Right ventricle myocardium superior (tissue), 1 donor: ENCODE results near the gene ARSG. TPM values are rescaled to one million over a fixed set of nuclear protein-coding genes. Genes with fewer than 3 reads are reported as not detected.
A peak's percentile ranks its signal among the peaks of the same experiment; 100 is the strongest.
"Not testable (repeated sequence)": the region's sequence is repeated elsewhere in the genome, so short reads cannot be mapped to it uniquely, and the experiment has no call there.

ENCODE experiments used
- ATAC-seq: fragments of 200-7000 bp; cut with Tn5 transposase; one replicate; pipeline ENCODE4 v1.9.1; 2020; ENCODE audit warnings: mild to moderate bottlenecking; ENCODE audit not compliant: poor library complexity
- DNase-seq: peaks from one replicate; pipeline ENCODE4 v3.0.0-alpha.2; 2020
- intact Hi-C: fragments of 100-400 bp; cut with DNase I; formaldehyde crosslinking; loops from one replicate; pipeline ENCODE4 v1.11.2; 2022
- total RNA-seq: library from RNA; stranded (reverse); fragmentation: NEBNext Ultra II Directional; extraction: Animal tissue kit (Norgen Biotek cat#: 25700); gene quantifications from one replicate; pipeline ENCODE4 v1.2.1, GENCODE V29; 2021
- donor health status: DM: no; HTN: yes; CAD: no; lungs with severe emphysema.

ARSG gene
- total RNA-seq, 1 donor from 2014 or later: 3.1 TPM

DNA sequence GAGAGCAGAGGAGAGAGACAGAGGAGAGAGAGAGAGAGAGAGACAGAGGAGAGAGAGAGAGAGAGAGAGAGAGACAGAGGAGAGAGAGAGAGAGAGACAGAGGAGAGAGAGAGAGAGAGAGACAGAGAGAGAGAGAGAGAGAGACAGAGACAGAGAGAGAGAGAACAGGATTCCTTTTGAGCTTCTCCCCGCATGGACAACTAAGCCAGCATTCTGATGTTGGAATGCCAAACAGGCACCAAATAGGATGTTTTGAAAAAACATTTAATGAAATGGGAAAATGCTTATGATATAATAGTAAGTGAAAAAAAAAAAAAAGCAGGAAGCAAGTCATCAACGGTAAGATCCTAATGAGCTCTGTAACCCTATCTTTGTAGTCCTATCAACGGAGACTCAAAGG lies 60.7 kb downstream of the ARSG start:
- ATAC-seq (no peak), DNase-seq (no peak)
- intact Hi-C loops: no loop called here

DNA sequence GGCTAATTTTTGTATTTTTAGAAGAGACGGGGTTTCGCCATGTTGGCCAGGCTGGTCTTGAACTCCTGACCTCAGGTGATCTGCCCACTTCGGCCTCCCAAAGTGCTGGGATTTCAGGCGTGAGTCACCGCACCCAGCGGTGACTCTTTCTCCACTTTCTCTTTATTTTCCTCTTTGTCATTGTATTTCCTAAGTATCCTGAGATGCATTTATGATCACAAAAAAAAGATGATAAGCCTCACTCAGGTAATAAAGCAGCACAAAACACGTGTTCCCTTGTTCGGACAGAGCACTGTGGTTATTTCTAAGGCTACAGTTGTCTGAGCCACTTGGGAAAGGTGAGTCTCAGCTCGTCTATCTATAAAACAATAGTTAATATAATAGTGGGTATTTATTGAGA lies 61.4 kb downstream of the ARSG start:
- DNase-seq, intact Hi-C loops, ATAC-seq: not testable (repeated sequence)

DNA sequence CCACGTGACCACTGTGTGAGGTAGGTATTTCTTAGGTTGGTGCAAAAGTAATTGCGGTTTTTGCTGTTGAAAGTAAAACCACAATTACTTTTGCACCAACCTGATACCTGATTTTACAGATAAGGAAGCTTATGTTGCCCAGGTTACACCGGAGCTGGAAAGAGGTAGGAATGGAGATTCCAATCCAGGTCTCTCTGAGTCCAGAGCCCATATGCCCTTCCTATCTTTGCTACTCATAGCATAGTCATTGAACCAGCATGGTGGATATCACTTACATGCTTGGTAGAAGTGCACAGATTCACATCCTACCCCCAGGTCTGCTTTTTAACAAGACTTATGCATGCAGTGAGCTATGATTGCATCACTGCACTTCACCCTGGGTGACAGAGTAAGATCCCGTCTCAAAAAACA lies 61.8 kb downstream of the ARSG start:
- intact Hi-C loops: no loop called here
- no peak for DNase-seq
- no peak for ATAC-seq

DNA sequence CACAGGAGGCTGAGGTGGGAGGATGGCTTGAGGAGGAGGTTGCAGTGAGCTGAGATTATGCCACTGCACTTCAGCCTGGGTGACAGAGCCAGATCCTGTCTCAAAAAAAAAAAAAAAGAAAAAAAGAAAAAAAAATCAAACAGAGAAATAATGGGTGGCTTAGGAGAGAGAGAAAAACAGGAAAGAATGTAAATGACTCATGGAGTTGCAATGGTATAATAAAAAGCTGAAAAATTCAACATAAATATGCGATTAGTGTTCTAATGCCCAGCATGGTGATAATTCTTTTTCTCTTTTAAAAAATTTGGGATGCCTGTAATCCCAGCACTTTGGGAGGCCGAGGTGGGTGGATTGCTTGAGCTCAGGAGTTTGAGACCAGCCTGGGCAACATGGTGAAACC lies 63.0 kb downstream of the ARSG start:
- intact Hi-C loops, ATAC-seq, DNase-seq: not testable (repeated sequence)

DNA sequence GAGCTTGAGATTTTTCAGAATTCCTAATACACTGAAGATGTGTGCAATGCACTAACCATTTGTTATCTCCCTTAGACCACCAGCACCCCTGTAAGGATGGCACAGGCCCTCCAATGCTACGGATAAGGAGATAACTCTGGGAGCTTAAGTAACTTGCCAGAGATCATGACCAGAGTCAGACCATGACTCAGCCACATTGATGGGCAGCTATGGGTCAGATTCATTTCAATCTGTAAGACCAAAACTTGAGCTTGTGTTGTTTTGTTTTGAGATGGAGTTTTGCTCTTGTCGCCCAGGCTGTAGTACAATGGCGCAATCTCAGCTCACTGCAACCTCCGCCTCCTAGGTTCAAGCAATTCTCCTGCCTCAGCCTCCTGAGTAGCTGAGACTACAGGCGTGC lies 63.8 kb downstream of the ARSG start:
- ATAC-seq, intact Hi-C loops, DNase-seq: not testable (repeated sequence)

DNA sequence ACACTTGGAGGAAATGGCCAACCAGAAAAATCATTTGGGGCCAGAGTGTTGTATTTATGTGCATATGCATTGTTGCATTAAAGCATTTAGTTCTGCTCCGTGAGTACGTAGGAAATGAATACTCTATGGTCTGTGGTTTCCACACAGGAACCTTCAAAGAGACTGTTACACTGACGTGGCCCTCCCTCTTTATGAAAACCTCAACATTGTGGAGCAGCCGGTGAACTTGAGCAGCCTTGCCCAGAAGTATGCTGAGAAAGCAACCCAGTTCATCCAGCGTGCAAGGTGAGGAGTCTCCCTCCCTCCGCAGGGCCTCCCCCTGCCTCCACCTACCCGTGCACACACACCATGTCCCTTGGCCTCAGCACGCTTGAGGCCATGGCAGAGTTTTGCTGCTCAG lies 65.2 kb downstream of the ARSG start:
- intact Hi-C loops: no loop called here
- DNase-seq (no peak), ATAC-seq (peak; percentile 36)

DNA sequence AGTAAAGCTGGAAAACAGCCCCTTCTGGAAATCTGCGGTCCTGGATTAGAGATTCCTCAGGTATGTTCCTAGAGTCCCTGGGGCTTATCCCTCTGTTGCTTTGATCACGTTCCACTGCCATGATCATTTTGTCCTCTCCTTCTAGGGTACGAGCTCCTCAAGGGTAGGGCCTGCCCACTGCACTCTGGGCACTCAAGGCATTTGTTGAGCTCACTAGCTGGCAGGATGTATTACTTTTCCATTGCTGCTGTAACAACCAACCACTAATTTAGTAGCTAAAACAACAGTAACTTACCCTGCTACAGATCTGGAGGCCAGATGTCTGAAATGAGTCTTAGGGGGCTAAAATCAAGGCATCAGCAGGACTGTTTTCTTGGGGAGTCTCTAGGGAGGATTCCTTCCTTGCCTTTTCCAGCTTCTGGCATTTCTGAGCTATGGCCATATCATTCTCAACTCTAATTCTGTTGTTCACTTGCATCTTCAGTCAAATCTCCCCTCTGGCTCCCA lies 65.7 kb downstream of the ARSG start:
- ATAC-seq: no peak
- DNase-seq: no peak
- intact Hi-C loops: no loop called here

DNA sequence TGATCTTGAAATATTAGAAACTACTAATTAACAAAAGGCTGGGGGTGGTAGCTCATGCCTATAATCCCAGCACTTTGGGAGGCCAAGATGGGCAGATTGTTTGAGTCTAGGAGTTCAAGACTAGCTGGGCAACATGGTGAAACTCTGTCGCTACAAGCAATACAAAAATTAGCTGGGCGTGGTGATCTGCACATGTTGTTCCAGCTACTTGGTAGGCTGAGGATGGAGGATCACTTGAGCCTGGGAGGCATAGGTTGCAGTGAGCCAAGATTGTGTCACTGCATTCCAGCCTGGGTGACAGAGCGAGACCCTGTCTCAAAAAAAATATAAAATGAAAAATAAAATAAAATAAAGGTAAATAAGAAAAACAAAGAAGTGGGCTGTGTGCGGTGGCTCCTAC lies 66.6 kb downstream of the ARSG start:
- ATAC-seq (no peak), DNase-seq (no peak)
- intact Hi-C loops: no loop called here

DNA sequence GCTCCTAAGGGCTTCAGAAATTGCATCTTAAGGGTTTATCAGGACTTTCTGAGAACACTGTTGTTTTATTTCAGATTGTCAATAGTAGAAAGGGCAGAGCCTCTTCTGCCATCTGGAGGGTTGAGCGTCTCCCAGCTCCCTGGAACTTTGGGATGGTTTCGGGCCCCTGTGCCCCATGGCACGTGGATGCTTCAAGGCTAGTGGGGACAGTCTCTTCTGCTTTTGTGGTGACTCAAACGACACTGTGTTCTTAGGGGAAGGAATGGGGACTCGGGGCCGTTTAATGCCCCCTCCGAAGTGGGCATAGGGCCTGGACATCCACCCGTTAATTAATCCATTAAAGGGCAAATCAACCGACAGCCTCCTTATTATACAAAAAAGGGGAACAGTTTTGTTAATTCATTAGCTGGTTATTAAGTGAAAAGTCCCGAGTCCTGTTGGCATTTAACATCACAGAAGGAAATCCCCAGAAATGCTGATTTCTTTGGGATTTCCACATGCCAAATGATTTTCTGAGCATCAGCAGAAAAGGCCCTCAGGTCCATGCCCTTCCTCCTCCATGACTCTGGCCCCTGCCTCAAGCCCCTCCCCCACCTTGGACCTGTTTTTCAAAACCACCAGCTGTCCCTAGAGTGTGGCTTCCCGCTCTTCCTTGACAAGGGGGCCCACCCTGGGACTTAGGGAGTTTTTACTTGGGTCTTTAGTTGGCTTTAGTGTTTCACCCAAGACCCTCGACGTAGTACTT lies 68.7 kb downstream of the ARSG start:
- ATAC-seq: no peak
- DNase-seq: no peak
- intact Hi-C loops: no loop called here

DNA sequence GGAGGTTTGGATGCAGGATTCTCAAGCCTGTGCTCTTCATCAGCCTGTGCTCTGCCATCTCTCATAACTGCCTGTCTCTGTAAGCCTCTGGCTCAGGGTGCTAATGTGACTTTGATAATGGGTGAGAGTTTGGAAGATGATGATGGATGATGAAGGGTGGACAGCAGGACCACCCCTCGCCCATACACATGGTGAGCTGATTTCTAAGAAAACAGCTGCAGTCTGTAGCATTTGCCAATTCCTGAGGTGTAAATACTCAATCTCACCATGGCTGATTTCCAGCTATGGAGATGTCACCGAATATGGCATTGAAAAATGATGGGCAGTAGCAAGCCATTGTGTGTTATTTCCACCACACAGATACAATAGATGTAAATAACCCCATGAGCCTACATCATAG lies 74.2 kb downstream of the ARSG start:
- DNase-seq (no peak), ATAC-seq (no peak)
- intact Hi-C loops: no loop called here

DNA sequence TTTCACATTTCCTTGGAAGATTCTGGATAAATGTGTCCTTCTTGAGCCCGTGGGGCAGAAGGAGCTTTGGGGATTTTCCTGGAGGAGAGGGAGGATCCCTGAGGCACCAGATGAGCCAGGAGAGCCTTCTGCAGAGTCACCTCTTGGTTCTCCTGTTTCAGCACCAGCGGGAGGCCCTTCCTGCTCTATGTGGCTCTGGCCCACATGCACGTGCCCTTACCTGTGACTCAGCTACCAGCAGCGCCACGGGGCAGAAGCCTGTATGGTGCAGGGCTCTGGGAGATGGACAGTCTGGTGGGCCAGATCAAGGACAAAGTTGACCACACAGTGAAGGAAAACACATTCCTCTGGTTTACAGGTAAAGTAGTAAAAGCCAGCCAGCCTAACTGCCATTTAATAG lies 77.1 kb downstream of the ARSG start:
- intact Hi-C loops: no loop called here
- no peak for DNase-seq
- ATAC-seq: no peak

DNA sequence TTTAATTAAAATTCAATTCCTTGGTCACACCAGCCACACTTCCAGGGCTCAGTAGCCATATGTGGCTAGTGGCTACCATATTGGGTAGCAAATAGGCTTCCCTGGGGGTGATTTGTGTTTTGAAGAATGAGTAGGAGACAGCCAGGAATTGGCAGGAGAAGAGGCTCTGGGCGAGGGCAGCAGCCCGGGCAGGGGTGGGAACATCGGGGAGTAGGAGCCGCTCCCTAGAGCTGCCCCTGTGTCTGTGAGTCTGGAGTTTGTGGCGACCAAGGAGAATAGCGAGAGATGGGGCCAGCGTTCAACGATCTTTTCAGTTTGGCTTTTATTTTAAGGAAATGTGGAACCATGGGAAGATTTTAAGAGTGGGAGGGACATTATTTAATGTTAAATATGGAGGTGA lies 84.3 kb downstream of the ARSG start:
- intact Hi-C loops: no loop called here
- DNase-seq: no peak
- ATAC-seq: no peak

DNA sequence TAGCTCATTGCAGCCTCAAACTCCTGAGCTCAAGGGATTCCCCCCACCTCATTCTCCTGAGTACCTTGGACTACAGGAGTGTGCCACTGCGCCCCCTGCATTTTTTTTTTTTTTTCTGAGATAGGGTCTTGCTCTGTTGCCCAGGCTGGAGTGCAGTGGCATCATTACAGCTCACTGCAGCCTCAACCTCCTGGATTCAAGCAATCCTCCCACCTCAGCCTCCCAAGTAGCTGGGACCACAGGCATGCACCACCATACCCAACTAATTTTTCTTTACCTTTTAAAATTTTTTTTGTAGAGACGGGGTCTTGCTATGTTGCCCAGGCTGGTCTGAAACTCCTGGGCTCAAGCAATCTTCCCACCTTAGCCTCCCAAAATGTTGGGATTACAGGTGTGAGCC lies 84.9 kb downstream of the ARSG start:
- DNase-seq, ATAC-seq, intact Hi-C loops: not testable (repeated sequence)

DNA sequence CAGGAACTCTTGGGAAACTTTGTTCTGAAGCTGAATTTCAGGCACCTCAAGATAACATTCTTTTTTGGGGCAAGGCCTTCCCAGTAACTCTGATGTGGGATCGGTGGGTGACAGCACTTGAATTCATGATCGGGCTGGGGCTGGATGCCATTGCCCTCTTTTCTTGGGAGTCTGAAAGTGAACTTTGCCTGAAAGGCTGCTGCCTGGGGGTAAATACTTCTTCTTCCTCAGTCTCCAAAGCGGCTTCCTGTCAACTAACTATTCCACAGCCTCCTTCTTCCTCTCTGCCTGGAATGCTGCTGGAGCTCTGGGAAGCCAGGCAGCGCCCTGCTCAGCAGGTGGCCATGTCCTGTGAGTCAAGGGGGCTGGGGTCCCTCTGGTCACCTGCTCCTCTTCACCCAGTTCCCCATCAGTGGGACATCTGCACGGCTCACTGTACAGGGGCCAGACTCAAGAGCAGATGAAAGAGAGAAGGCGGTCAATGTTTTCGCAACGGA lies 86.5 kb downstream of the ARSG start:
- no peak for ATAC-seq
- intact Hi-C loops: no loop called here
- no peak for DNase-seq

DNA sequence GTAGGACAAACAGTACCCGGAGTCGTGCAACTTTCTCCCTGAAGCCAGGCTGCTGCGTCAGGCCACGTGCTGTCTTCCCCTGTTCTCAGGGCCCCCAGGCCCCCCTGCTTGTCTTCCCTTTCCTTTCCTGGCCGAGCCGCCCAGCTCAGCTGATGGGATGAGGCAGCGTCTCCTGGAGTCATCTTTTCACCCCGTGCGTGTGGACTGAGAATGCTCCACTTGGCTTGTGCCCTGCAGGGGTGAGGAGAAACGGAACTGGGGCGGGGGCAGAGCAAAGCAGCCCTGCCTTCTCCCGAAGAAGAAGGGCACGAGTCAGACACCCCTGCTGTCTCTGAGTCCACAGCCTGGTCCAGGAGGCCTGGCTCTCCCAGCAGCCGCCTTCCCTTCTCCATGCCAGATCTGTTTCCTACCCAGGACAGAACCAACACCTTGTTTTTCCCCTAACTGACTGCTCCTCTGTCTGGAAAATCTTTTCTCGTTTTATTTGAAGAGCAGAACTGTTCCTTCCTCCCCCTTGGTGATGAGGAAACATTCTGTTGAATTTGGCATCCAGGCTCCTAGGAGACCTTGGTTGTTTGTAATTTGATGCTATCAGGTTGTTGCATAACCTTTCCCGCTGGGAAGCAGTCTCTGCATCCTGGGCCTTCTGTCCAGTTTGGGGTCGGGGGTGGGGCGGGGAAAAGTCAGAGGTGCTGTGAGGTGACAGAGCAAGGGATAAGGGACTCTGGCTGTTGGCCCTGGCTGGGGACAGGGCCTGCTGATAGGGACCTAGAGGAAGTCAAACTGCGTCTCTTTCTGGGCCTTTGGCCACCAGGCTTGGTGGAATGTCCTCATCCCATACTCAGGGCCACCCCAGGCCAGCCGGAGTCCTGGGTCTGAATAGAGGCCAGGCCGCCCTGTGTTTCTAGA lies 87.2 kb downstream of the ARSG start:
- intact Hi-C loops: no loop called here
- peak; percentile 97 for DNase-seq
- ATAC-seq: peak; percentile 93

DNA sequence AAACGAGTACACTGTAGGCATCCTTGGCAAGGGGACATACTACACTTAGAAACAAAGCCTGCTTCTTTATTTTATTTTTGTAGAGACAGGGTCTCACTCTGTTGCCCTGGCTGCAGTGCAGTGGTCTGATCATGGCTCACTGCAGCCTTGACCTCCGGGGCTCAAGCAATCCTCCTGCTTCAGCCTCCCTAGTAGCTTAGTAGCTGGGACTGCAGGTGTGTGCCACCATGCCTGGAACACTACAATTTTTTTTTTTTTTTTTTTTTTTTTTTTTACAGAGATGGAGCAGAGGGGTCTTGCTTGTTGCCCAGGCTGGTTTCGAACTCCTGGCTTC lies 87.8 kb downstream of the ARSG start:
- no peak for DNase-seq
- no peak for ATAC-seq
- intact Hi-C loops: no loop called here

DNA sequence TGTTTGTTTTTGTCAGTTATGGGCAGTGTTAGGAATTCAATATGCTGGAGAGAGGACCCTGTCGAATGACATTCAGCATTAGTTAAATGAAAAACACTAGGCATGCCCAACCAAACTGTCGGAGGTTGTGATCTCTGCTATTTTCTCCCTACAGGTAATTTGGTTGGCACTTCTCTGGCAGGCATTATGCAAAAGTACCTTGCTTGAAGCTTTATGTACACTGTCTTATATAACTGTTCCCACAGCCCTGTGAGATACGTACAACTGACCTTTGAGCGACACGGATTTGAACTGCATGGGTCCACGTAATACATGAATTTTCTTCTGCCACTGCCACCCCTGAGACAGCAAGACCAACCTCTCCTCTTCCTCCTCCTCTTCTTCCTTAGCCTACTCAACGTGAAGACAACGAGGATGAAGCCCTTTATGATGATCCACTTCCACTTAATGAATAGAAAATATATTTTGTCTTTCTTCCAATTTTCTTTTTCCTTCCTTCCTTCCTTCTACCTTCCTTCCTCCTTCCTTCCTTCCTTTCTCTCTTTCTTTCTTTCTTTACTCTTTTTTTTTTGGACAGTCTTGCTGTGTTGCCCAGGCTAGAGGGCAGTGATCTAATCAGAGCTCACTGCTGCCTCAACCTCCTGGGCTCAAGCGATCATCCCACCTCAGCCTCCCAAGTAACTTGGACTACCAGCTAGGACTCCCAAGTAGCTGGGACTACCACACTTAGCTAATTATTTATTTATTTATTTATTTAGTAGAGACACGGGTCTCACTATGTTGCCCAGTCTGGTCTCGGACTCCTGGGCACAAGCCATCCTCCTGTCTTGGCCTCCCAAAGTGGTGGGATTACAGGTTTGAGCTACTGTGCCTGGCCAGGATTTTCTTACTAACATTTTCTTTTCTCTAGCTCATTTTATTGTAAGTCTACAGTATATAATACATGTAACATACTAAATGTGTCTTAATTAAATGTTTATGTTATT lies 88.7 kb downstream of the ARSG start:
- DNase-seq (no peak), ATAC-seq (no peak)
- intact Hi-C loops: no loop called here

DNA sequence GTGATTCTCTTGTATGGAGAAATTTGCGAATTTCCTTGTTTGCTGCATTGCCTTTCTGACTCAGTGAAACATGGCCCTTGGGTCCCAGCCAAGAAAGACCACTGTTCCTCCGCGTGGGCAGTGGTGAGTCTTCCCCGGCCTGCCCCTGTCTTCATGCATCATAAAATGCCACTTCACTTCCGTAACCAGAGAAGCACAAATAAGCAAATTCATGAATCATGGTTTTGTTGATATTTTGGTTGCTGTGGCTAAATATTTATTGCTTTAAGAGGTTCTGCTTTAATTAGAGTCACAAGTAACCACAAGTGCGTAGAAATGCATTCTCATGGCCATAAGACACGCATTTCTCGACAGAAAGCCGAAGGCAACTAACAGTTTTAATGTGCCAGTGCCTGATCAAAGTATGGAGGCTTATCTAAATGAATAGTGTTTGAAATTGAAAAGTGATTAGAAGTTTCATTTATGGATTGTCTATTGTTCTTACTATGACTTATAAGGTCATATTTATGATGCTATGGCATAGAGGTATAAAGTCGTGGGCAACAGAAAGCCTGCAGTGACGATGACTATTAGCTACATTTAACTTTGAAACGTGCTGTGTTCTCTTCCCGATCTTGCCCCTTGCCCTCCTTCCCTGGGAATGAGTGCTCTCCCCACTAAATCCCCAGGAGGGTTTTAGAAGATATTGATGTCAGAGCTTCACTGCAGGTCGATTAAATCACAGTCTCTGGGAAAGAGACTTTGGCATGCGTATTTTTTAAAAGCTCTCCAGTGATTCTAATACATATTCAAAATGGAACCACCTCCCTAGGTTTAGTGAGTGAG lies 90.0 kb downstream of the ARSG start:
- no peak for DNase-seq
- intact Hi-C loops: no loop called here
- no peak for ATAC-seq
